Endothelial cell (in vitro differentiated cells): ENCODE data around the gene SGCG. TPM values are rescaled to one million over a fixed set of nuclear protein-coding genes. Genes with fewer than 3 reads are reported as not detected.
"Not testable (repeated sequence)": the region's sequence is repeated elsewhere in the genome, so short reads cannot be mapped to it uniquely, and the experiment has no call there.

Source experiments
- DNase-seq: peaks from one replicate; pipeline ENCODE4 v3.0.0; 2021; ENCODE audit warnings: low spot score
- H3K27ac Mint-ChIP-seq: one replicate; pipeline ENCODE4 v1.8.0; 2021; ENCODE audit warnings: mixed read lengths, inconsistent platforms; ENCODE audit not compliant: unreplicated experiment
- H3K27me3 Mint-ChIP-seq: one replicate; pipeline ENCODE4 v1.8.0; 2021; ENCODE audit warnings: mild to moderate bottlenecking, moderate library complexity, mixed read lengths, inconsistent platforms; ENCODE audit not compliant: unreplicated experiment
- H3K36me3 Mint-ChIP-seq: one replicate; pipeline ENCODE4 v1.8.0; 2021; ENCODE audit warnings: mild to moderate bottlenecking, low read depth, mixed read lengths, inconsistent platforms; ENCODE audit not compliant: unreplicated experiment
- H3K4me1 Mint-ChIP-seq: one replicate; pipeline ENCODE4 v1.8.0; 2021; ENCODE audit warnings: mild to moderate bottlenecking, mixed read lengths, inconsistent platforms; ENCODE audit not compliant: unreplicated experiment
- H3K4me3 Mint-ChIP-seq: one replicate; pipeline ENCODE4 v1.8.0; 2021; ENCODE audit warnings: mild to moderate bottlenecking, mixed read lengths, inconsistent platforms; ENCODE audit not compliant: unreplicated experiment
- H3K9me3 Mint-ChIP-seq: one replicate; pipeline ENCODE4 v1.8.0; 2021; ENCODE audit warnings: mixed read lengths, inconsistent platforms; ENCODE audit not compliant: unreplicated experiment
- CTCF ChIP-seq: fragments of 200-600 bp; sonication (generic); IDR thresholded peaks from one replicate; pipeline ENCODE4 v1.5.0; 2021; ENCODE audit warnings: antibody characterized with exemption; ENCODE audit not compliant: unreplicated experiment
- total RNA-seq: library from RNA; stranded (reverse); fragmentation: NEBNext Ultra II Directional; extraction: Animal tissue kit (Norgen Biotek cat#: 25700); gene quantifications from one replicate; pipeline ENCODE4 v1.2.1, GENCODE V29; 2021; ENCODE audit not compliant: unreplicated experiment

The SGCG gene
- total RNA-seq, 1 donor from 2014 or later: 0.59 TPM

GRCh38 chr13:23235994-23236393 is 55.2 kb downstream of the SGCG start:
- H3K4me1 Mint-ChIP-seq: no peaks in the 10 kb centered on the region
- no peak for TF ChIP-seq CTCF
- no peaks in the 10 kb centered on the region for H3K9me3 Mint-ChIP-seq
- DNase-seq: no peak
- no peaks in the 10 kb centered on the region for H3K36me3 Mint-ChIP-seq
- H3K4me3 Mint-ChIP-seq: no peak overlapping the region
- no peaks in the 10 kb centered on the region for H3K27me3 Mint-ChIP-seq
- no peak overlapping the region for H3K27ac Mint-ChIP-seq

GRCh38 chr13:23243066-23243465 is 62.3 kb downstream of the SGCG start:
- Mint-ChIP-seq H3K27me3 (no peaks in the 10 kb centered on the region), H3K36me3 (no peaks in the 10 kb centered on the region), H3K4me1 (no peaks in the 10 kb centered on the region), H3K27ac (no peak overlapping the region), H3K9me3 (no peaks in the 10 kb centered on the region), H3K4me3 (no peak overlapping the region)
- no peak for DNase-seq
- no peak for TF ChIP-seq CTCF

- not testable (repeated sequence) for H3K4me3 Mint-ChIP-seq, H3K36me3 Mint-ChIP-seq, H3K4me1 Mint-ChIP-seq, H3K9me3 Mint-ChIP-seq, H3K27ac Mint-ChIP-seq, DNase-seq, H3K27me3 Mint-ChIP-seq
These were observed 67.6 kb downstream of the SGCG start for GRCh38 chr13:23248410-23248809.

GRCh38 chr13:23254506-23254905 is 73.7 kb downstream of the SGCG start:
- Mint-ChIP-seq H3K27ac (no peak overlapping the region), H3K9me3 (no peaks in the 10 kb centered on the region), H3K36me3 (no peaks in the 10 kb centered on the region), H3K27me3 (no peaks in the 10 kb centered on the region), H3K4me3 (no peak overlapping the region), H3K4me1 (no peaks in the 10 kb centered on the region)
- DNase-seq: no peak
- TF ChIP-seq CTCF: no peak

GRCh38 chr13:23267571-23267970 is 86.8 kb downstream of the SGCG start:
- TF ChIP-seq CTCF: no peak
- Mint-ChIP-seq H3K36me3 (no peaks in the 10 kb centered on the region), H3K27ac (no peak overlapping the region), H3K4me3 (no peak overlapping the region), H3K27me3 (peaks cover 2% of the 10 kb centered on the region), H3K4me1 (peaks cover 2% of the 10 kb centered on the region), H3K9me3 (no peaks in the 10 kb centered on the region)
- no peak for DNase-seq

GRCh38 chr13:23268441-23268840 is 87.7 kb downstream of the SGCG start:
- Mint-ChIP-seq H3K4me1 (no peaks in the 10 kb centered on the region), H3K27ac (no peak overlapping the region), H3K9me3 (no peaks in the 10 kb centered on the region), H3K4me3 (no peak overlapping the region), H3K36me3 (no peaks in the 10 kb centered on the region), H3K27me3 (no peaks in the 10 kb centered on the region)
- TF ChIP-seq CTCF: no peak
- DNase-seq: no peak
